ENCODE data around the gene NAP1L1.
"Not testable (repeated sequence)": the region's sequence is repeated elsewhere in the genome, so short reads cannot be mapped to it uniquely, and the experiment has no call there.

Gene NAP1L1

DNA sequence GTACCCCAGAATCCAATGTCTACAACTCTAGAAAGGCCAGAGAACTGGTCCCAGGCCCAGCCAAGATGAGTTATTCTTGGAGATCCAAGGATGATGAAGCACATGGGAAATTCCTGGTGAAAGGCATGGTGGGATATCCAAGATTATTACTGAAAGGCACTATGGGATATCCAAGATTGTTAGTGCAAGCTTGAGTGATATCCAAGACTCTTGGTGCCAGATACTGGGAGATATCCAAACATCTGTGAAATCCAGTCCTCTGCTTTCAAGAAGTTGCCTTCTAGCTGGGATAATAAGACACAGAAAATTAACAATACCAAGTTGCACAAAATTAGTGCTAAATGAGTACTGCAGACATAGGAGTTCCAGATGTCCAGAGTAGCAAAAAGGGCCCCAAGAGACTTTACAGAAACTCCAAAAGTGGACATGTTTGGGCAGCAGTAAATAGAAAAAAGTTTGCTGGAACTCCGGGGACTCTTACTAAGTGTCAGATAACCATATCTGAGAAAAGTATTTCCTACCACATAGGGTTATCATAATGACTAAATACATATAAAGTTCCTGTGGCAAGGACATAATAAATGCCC, 87.5 kb downstream of the NAP1L1 start:
- no peak for DNase-seq (ENCODE audit: extremely low spot score, insufficient read length, low read depth)
- no peak for FAIRE-seq

DNA sequence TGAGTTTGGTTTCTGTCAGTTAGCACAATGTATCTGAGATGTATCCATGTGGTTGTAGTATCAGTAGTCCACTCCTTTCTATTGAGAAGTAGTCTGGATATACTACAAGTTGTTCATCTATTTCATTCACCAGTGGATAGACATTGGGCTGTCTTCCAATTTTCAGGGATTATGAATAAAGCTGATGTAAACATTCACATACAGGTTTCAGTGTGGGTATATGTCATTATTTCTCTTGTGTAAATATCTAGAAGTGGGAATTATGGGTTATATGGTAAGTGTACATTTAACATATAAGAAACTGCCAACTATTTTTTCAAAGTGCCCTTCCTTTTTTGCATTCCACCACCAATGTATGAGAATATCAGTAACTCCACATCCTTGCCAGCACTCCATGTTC, 88.8 kb downstream of the NAP1L1 start:
- no peak for FAIRE-seq
- DNase-seq (ENCODE audit: extremely low spot score, insufficient read length, low read depth), result no peak

DNA sequence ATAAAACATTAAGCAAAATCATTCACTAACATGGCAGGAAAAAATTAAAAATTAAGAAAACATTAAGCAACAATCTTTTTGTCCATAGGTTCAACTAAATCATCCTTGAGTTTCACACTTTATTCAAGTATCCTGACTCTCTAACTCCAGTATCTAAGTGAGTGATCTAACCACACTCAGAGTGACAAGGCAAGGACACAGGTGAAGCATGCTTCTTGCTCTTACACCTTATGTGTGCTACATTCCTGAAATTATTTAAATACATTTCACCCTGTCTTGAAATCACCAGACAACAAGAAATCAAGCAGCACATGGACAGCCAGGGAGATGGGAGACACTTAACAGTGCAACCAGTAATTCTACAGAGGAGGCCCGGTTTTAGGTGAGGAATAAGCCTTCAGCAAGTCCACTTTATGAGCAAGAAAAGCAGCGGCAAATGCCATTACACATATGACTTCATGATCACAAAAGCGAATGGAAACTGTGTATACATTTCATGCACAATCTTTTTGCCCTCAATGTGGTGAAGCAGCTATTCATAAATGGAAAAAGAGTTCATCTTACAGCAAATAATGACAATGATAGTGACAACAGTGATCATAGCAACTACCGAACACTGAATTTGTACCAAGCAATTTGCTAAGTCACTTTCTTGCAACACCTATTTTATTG, 90.3 kb downstream of the NAP1L1 start:
- no peak for FAIRE-seq

DNA sequence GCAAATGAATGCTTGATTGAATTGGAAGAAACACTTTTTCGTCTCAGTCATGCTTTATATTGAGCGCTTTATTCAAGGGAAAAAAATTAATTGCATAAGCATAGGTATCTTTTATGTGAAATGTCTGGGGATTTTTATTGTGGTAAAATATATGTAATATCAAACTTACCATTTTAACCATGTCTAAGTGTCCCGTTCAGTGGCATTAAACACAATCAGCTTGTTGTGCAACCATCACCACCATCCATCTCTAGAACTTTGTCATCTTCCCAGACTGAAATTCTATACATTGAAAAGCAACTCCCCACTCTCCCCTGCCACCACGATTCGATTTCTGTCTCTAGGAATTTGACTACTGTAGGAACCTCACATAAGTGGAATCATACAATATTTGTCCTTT, 92.7 kb downstream of the NAP1L1 start:
- no peak for FAIRE-seq
- no peak for DNase-seq (ENCODE audit: extremely low spot score, insufficient read length, low read depth)

More for the DNA sequence above, 90.3 kb downstream of the NAP1L1 start:
- no peak for DNase-seq (ENCODE audit: extremely low spot score, insufficient read length, low read depth)

DNA sequence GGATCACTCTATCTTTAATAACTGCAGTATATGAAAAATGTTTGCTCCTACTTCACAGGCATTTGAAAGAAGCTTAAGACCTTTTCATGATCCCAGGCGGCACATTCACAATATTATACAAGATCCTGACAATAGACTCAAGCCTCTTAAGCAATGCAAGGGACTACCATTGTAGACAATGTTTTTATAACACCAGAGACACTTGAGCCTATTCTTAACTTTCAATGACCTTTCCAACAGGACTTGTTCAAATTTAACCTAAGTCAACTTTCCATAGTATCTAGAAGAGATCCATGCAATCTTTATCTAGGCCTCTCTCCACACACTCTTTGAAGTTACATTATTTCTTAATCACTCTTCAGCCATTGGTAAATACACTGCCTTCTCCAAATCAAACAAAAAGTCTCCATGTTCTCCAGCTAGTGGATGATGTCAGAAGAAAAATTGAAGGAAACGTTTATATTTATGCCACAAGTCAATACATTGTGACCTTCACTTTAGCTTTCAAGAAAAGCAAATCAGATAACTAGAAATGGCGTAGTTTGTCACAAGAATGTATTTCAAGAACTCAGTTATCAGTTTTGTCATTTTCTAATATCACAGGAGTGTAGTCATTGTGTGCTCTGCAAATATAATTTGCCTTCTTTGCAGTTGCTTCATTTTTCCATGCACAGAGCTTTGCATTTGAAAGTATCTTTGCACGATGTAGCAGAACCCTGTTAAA, 94.1 kb downstream of the NAP1L1 start:
- no peak for FAIRE-seq
- DNase-seq (ENCODE audit: extremely low spot score, insufficient read length, low read depth), result no peak

DNA sequence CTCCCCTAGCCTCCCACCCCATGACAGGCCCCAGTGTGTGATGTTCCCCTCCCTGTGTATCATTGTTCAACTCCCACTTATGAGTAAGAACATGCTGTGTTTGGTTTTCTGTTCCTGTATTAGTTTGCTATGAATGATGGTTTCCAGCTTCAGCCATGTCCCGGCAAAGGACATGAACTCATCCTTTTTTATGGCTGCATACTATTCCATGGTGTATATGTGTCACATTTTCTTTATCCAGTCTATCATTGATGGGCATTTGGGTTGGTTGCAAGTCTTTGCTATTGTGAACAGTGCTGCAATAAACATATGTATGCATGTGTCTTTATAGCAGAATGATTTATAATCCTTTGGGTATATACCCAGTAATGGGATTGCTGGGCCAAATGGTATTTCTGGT, 96.8 kb downstream of the NAP1L1 start:
- not testable (repeated sequence) for FAIRE-seq; DNase-seq (ENCODE audit: extremely low spot score, insufficient read length, low read depth)
